ENCODE measurements around the gene CDK12. TPM values are rescaled to one million over a fixed set of nuclear protein-coding genes. Genes with fewer than 3 reads are reported as not detected.

Gene CDK12
- polyA plus RNA-seq, 1 of the 3 experiments (the other 2 are of a cell fraction): 11.6 TPM

DNA sequence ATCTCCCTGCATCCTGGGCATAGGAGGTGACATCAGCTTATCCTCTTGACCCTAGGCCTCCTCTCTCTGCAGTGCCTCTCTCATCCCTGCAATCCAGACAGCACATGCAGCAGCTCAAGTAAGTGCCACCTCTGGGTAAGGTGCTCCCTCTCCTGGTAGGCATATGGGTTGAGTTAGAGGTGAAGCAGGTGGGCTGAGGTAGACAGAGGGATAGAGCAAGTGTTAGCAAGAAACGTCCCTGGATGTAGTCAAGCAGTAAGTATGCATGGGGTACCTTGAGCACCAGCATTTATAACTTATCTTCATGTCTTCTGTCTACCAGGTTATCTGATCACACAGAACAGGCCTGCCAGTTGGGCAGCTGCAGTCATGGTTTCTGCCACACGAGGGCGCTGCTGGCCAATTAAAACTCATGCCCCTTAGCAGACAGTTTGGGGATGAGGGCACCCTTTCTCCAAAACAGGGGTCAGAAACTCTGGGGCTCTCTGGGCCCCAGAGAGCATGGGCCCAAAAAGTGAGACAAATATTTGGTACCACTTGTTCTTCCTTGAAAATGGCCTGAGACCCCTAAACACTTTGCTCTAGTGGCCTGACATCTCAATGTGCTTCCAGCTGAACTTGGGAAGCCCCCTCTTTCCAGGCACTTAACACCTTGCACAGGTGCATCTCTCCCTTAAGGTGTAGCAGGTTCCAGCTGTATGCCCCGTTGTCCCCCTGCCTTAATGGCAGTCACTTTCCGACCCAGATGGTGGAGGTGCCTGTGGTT is 86.6 kb downstream of the CDK12 start (continued):
- TF ChIP-seq CTCF (IDR thresholded peaks at IDR 0.05): peak; percentile 98
- TF ChIP-seq RAD21 (IDR thresholded peaks at IDR 0.05; ENCODE audit: low read length): peak; percentile 82
- no peak for TF ChIP-seq FOXM1 (IDR thresholded peaks at IDR 0.05; ENCODE audit: low read depth)

GRCh38 chr17:39548494-39549225 is 87.4 kb downstream of the CDK12 start:
- Histone ChIP-seq H3K4me1 (ENCODE audit: control insufficient read depth in 1 of 2, insufficient read depth in 2 of 2, low read depth in 1 of 2, low read length in 1 of 2) (peaks cover 8 to 13% of the 10 kb centered on the region in 2 experiments; a peak in 2 of 4 replicates), H3K27ac (ENCODE audit: low read depth in 2 of 2, low read length in 1 of 2) (no peak overlapping the region), H2AFZ (ENCODE audit: low read depth) (no peak overlapping the region), H3K4me3 (ENCODE audit: low read depth in 2 of 2, low read length in 1 of 2) (no peak overlapping the region), H3K79me2 (ENCODE audit: insufficient read depth) (no peaks in the 10 kb centered on the region), H4K20me1 (ENCODE audit: insufficient read depth) (no peaks in the 10 kb centered on the region), H3K9me3 (no peaks in the 10 kb centered on the region), H3K9me2 (no peaks in the 10 kb centered on the region), H3F3A (replicated peaks; ENCODE audit: insufficient read depth) (peaks cover 3% of the 10 kb centered on the region), H3K9ac (no peak overlapping the region), H3K36me3 (replicated peaks in 1 of 2; ENCODE audit: control insufficient read depth in 1 of 2, insufficient read depth in 2 of 2, low read length in 1 of 2) (peaks cover 6 to 15% of the 10 kb centered on the region in 2 experiments), H3K27me3 (ENCODE audit: insufficient read depth) (no peaks in the 10 kb centered on the region), H3K4me2 (no peak overlapping the region)
- TF ChIP-seq ZBTB33 (IDR thresholded peaks at IDR 0.05; ENCODE audit: borderline replicate concordance, low read depth) (no peak), NFIC (IDR thresholded peaks at IDR 0.05; ENCODE audit: borderline replicate concordance) (no peak), GABPA (IDR thresholded peaks at IDR 0.05; ENCODE audit: low read depth) (no peak), TCF12 (IDR thresholded peaks at IDR 0.05) (no peak), SMC3 (IDR thresholded peaks at IDR 0.05; ENCODE audit: low read depth, low read length) (no peak), EZH2phosphoT487 (IDR thresholded peaks at IDR 0.05; ENCODE audit: borderline replicate concordance, low read depth) (no peak), YY1 (IDR thresholded peaks at IDR 0.05; ENCODE audit: low read depth) (no peak)
- TF ChIP-seq, protein P1, sequence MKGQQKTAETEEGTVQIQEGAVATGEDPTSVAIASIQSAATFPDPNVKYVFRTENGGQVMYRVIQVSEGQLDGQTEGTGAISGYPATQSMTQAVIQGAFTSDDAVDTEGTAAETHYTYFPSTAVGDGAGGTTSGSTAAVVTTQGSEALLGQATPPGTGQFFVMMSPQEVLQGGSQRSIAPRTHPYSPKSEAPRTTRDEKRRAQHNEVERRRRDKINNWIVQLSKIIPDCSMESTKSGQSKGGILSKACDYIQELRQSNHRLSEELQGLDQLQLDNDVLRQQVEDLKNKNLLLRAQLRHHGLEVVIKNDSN (IDR thresholded peaks at IDR 0.05; ENCODE audit: borderline replicate concordance, low read depth): no peak
- TF ChIP-seq, protein P2, sequence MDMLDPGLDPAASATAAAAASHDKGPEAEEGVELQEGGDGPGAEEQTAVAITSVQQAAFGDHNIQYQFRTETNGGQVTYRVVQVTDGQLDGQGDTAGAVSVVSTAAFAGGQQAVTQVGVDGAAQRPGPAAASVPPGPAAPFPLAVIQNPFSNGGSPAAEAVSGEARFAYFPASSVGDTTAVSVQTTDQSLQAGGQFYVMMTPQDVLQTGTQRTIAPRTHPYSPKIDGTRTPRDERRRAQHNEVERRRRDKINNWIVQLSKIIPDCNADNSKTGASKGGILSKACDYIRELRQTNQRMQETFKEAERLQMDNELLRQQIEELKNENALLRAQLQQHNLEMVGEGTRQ (IDR thresholded peaks at IDR 0.05; ENCODE audit: borderline replicate concordance, low read depth, low read length): no peak
- TF ChIP-seq, protein P3, sequence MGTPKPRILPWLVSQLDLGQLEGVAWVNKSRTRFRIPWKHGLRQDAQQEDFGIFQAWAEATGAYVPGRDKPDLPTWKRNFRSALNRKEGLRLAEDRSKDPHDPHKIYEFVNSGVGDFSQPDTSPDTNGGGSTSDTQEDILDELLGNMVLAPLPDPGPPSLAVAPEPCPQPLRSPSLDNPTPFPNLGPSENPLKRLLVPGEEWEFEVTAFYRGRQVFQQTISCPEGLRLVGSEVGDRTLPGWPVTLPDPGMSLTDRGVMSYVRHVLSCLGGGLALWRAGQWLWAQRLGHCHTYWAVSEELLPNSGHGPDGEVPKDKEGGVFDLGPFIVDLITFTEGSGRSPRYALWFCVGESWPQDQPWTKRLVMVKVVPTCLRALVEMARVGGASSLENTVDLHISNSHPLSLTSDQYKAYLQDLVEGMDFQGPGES (IDR thresholded peaks at IDR 0.05; ENCODE audit: low read depth, low read length): no peak
- POLR2A ChIA-PET: interaction anchor here (1.2 kb wide), 1 partner anchor 12 kb away, joined by 3 read pairs; no protein-coding TSS in a partner anchor
- CTCF ChIA-PET: interaction anchor here (1.0 to 19.7 kb wide), 34 partner anchors 9 to 426 kb away, joined by 3 to 483 read pairs (median 8); partner anchors contain the start of genes PNMT, PPP1R1B and STARD3
- 70% methylated on average over 6 of the region's 7 CpGs for WGBS (ENCODE audit: low lambda C conversion rate)
- DNase-seq: no peak

Data from SK-N-SH (cell line).